ENCODE measurements around the gene KCNMA1. TPM values are rescaled to one million over a fixed set of nuclear protein-coding genes. Genes with fewer than 3 reads are reported as not detected.

KCNMA1 gene
- total RNA-seq, 1 donor from 2014 or later: 30.1 TPM

DNA sequence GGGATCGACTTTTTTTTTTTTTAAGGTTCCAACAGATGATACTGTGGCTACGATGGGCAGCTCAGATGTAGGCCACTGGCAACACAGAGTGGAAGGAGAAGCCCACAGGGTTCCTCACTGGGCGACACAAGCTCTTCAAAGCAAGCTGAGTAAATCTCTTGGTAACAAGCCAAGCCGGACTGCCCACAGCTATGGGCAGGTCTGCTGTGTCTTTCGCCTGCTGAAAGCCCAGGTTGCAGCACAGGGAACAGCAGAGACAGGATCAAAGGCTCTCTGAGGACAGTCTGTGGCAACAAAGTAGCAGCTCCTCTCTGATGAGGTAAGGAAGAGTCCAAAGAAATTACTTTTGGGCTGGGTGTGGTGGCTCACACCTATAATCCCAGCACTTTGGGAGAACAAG is 83.6 kb downstream of the KCNMA1 start:
- Mint-ChIP-seq H3K27me3 (no peaks in the 10 kb centered on the region), H3K36me3 (no peaks in the 10 kb centered on the region), H3K4me3 (no peak overlapping the region), H3K4me1 (ENCODE audit: unreplicated experiment) (peaks cover 12% of the 10 kb centered on the region), H3K9me3 (no peaks in the 10 kb centered on the region), H3K27ac (no peak overlapping the region)
- TF ChIP-seq, protein P1, sequence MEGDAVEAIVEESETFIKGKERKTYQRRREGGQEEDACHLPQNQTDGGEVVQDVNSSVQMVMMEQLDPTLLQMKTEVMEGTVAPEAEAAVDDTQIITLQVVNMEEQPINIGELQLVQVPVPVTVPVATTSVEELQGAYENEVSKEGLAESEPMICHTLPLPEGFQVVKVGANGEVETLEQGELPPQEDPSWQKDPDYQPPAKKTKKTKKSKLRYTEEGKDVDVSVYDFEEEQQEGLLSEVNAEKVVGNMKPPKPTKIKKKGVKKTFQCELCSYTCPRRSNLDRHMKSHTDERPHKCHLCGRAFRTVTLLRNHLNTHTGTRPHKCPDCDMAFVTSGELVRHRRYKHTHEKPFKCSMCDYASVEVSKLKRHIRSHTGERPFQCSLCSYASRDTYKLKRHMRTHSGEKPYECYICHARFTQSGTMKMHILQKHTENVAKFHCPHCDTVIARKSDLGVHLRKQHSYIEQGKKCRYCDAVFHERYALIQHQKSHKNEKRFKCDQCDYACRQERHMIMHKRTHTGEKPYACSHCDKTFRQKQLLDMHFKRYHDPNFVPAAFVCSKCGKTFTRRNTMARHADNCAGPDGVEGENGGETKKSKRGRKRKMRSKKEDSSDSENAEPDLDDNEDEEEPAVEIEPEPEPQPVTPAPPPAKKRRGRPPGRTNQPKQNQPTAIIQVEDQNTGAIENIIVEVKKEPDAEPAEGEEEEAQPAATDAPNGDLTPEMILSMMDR (conservative IDR thresholded peaks at IDR 0.05): no peak
- no peak for DNase-seq (ENCODE audit: extremely low spot score, unreplicated experiment)

DNA sequence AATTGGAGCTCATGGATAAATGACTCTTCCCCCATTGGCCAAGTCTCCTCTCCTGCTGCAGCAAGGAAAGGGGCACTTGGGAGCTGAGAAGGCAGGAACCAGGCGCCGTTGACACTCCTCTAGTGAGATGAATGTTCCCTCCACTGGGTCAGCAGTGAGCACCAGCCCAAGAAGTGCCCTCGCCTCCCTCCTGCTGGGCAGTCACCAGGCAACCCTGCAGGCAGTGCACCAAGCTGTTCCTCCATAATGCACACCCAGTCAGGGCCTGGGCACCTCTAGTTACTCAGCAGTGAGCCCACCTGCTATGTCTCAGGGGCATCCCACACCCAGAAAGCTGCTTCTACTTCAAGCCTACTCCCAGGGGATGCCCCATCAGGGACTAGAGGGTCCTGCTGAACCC is 84.3 kb downstream of the KCNMA1 start:
- Mint-ChIP-seq H3K36me3 (no peaks in the 10 kb centered on the region), H3K9me3 (no peaks in the 10 kb centered on the region), H3K4me3 (no peak overlapping the region), H3K27me3 (no peaks in the 10 kb centered on the region), H3K27ac (no peak overlapping the region), H3K4me1 (ENCODE audit: unreplicated experiment) (peaks cover 12% of the 10 kb centered on the region)
- TF ChIP-seq, protein P1 (conservative IDR thresholded peaks at IDR 0.05): no peak
- no peak for DNase-seq (ENCODE audit: extremely low spot score, unreplicated experiment)

DNA sequence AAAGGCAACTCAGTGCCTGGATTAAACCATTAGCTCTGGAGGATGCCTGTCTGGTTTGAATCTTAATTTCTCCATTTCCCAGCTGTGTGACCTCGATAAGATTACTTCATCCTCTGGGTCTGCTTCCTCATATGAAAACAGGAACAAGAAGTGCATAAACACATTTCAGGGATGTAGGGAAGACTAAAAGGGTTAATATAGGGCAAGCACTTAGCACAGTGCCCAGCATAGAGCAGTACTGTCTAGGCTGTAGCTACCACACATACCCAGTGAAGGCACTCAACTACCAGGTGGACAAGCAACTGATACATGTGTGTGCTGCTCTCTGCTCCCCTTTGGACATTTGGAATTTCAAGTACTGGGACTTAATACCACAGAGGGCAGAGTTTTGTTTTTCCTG is 85.4 kb downstream of the KCNMA1 start:
- no peaks in the 10 kb centered on the region for H3K9me3 Mint-ChIP-seq
- TF ChIP-seq, protein P1 (conservative IDR thresholded peaks at IDR 0.05): no peak
- H3K4me1 Mint-ChIP-seq (ENCODE audit: unreplicated experiment): peaks cover 12% of the 10 kb centered on the region
- H3K27me3 Mint-ChIP-seq: no peaks in the 10 kb centered on the region
- no peaks in the 10 kb centered on the region for H3K36me3 Mint-ChIP-seq
- H3K4me3 Mint-ChIP-seq: no peak overlapping the region
- DNase-seq (ENCODE audit: extremely low spot score, unreplicated experiment): no peak
- no peak overlapping the region for H3K27ac Mint-ChIP-seq

DNA sequence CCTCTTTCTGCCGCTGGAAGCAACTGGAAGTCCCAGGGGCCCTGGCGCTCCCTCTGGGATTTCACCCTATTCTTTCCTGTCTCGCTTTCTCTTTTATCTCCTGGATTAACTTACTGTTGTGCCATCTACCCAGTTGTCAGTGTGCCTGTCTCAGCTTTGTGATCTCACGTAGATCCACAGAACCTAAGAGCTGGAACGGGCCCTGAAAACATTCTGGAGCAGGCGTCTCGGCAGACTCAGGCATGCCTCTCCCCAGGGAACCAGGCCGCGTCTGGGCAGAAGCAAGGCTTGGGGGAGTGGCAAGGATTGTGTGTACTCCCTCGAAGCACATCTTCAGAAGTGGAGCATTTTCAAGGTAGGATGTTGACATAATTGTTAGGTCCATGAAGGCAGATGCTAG is 87.2 kb downstream of the KCNMA1 start:
- no peak overlapping the region for H3K27ac Mint-ChIP-seq
- no peak for DNase-seq (ENCODE audit: extremely low spot score, unreplicated experiment)
- H3K4me3 Mint-ChIP-seq: no peak overlapping the region
- H3K27me3 Mint-ChIP-seq: no peaks in the 10 kb centered on the region
- no peaks in the 10 kb centered on the region for H3K9me3 Mint-ChIP-seq
- no peaks in the 10 kb centered on the region for H3K36me3 Mint-ChIP-seq
- TF ChIP-seq, protein P1 (conservative IDR thresholded peaks at IDR 0.05): no peak
- peaks cover 6% of the 10 kb centered on the region for H3K4me1 Mint-ChIP-seq (ENCODE audit: unreplicated experiment)

DNA sequence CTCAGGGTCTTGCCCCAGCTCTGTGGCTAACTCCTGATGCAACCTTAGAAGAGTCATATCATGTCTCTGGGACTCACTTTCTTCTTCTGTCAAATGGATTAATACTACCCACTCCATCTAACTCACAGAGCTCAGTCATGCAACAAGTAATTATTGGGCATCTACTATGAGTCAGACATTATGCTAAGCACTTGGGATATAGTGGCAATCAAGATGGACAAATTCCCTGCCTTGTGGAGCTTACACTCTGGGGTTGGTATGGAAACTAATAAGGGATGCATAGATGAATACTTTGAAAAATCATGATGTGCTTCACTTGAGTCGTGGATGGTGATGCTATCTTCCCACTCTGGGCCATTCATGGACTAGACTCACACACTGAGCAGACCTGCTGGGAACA is 88.9 kb downstream of the KCNMA1 start:
- no peaks in the 10 kb centered on the region for H3K27me3 Mint-ChIP-seq
- no peaks in the 10 kb centered on the region for H3K4me1 Mint-ChIP-seq (ENCODE audit: unreplicated experiment)
- H3K27ac Mint-ChIP-seq: no peak overlapping the region
- H3K4me3 Mint-ChIP-seq: no peak overlapping the region
- H3K9me3 Mint-ChIP-seq: no peaks in the 10 kb centered on the region
- no peak for DNase-seq (ENCODE audit: extremely low spot score, unreplicated experiment)
- TF ChIP-seq, protein P1 (conservative IDR thresholded peaks at IDR 0.05): no peak
- H3K36me3 Mint-ChIP-seq: no peaks in the 10 kb centered on the region

DNA sequence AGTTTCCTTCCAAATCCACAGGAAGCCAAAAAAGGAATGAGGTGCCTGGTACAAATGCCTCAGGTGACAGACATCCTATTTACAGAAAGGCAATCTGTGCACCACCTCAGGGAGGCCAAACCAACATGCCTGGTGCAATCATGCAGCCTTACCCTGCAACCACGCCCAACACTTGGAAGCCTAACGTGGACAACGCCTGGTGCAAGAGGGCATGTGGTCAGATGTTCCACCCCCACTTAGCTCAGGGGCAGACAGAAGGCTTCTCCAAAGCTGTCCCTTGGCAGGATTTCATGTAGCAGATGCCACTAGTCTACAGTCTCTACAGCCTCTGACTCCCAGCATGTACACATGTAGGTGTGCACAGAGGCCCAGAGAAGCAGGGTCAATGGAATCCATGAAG is 89.5 kb downstream of the KCNMA1 start:
- no peaks in the 10 kb centered on the region for H3K4me1 Mint-ChIP-seq (ENCODE audit: unreplicated experiment)
- no peaks in the 10 kb centered on the region for H3K27me3 Mint-ChIP-seq
- no peak overlapping the region for H3K4me3 Mint-ChIP-seq
- no peaks in the 10 kb centered on the region for H3K36me3 Mint-ChIP-seq
- H3K9me3 Mint-ChIP-seq: no peaks in the 10 kb centered on the region
- TF ChIP-seq, protein P1 (conservative IDR thresholded peaks at IDR 0.05): no peak
- H3K27ac Mint-ChIP-seq: no peak overlapping the region
- DNase-seq (ENCODE audit: extremely low spot score, unreplicated experiment): no peak
